Activated naive CD4-positive, alpha-beta T cell (primary cell): ENCODE data around the gene GAPDH.

Experiments used
- DNase-seq, 4 experiments: peaks; one replicate each; lab custom pipeline; 2025; lab: John Stamatoyannopoulos, UW

Gene GAPDH

GRCh38 chr12:6529291-6529737, 5.0 kb upstream of the GAPDH start:
- no peak for DNase-seq

- no peak for DNase-seq
Measured at GRCh38 chr12:6530576-6531260, 3.6 kb upstream of the GAPDH start.

- DNase-seq = peak; percentile 20 to 52 (median 30)
Measured at GRCh38 chr12:6532051-6532926, 2.0 kb upstream of the GAPDH start.

GRCh38 chr12:6532927-6533652, 1.2 kb upstream of the GAPDH start:
- no peak for DNase-seq

GRCh38 chr12:6533653-6533922, 729 bp upstream of the GAPDH start:
- DNase-seq = no peak

GRCh38 chr12:6534695-6534944, 303 bp downstream of the GAPDH start:
- no peak for DNase-seq

GRCh38 chr12:6534945-6535696, 804 bp downstream of the GAPDH start:
- DNase-seq = peak; percentile 42 to 64 (median 55)

GRCh38 chr12:6535697-6535946, 1.3 kb downstream of the GAPDH start:
- DNase-seq = no peak

- no peak for DNase-seq
Measured at GRCh38 chr12:6535960-6536847, 1.9 kb downstream of the GAPDH start.

- DNase-seq = no peak
Measured at GRCh38 chr12:6536894-6537579, 2.7 kb downstream of the GAPDH start.

GRCh38 chr12:6537580-6538419, 3.5 kb downstream of the GAPDH start:
- peak; percentile 68 to 79 (median 76) for DNase-seq

- no peak for DNase-seq
Measured at GRCh38 chr12:6538420-6539313, 4.3 kb downstream of the GAPDH start.

- no peak for DNase-seq
Measured at GRCh38 chr12:6539314-6539682, 5.0 kb downstream of the GAPDH start.

- no peak for DNase-seq
Measured at GRCh38 chr12:6539707-6540134, 5.4 kb downstream of the GAPDH start.

- DNase-seq = peak in 1 of 4 experiments; percentile 36
Measured at GRCh38 chr12:6540181-6540877, 6.0 kb downstream of the GAPDH start.

GRCh38 chr12:6541371-6542165, 7.3 kb downstream of the GAPDH start:
- no peak for DNase-seq

- DNase-seq = no peak
Measured at GRCh38 chr12:6542209-6543009, 8.1 kb downstream of the GAPDH start.
